ENCODE measurements around the gene PCGF3.

The PCGF3 gene

GRCh38 chr4:680091-680490 lies 25.5 kb upstream of the PCGF3 start:
- no peak for TF ChIP-seq SNAI2 (CRISPR knock-in tag; IDR thresholded peaks at IDR 0.05)
- TF ChIP-seq, protein P1, sequence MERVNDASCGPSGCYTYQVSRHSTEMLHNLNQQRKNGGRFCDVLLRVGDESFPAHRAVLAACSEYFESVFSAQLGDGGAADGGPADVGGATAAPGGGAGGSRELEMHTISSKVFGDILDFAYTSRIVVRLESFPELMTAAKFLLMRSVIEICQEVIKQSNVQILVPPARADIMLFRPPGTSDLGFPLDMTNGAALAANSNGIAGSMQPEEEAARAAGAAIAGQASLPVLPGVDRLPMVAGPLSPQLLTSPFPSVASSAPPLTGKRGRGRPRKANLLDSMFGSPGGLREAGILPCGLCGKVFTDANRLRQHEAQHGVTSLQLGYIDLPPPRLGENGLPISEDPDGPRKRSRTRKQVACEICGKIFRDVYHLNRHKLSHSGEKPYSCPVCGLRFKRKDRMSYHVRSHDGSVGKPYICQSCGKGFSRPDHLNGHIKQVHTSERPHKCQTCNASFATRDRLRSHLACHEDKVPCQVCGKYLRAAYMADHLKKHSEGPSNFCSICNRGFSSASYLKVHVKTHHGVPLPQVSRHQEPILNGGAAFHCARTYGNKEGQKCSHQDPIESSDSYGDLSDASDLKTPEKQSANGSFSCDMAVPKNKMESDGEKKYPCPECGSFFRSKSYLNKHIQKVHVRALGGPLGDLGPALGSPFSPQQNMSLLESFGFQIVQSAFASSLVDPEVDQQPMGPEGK (CRISPR knock-in tag; IDR thresholded peaks at IDR 0.05; ENCODE audit: borderline replicate concordance) = no peak
- no peak for TF ChIP-seq TOX (CRISPR knock-in tag; IDR thresholded peaks at IDR 0.05; ENCODE audit: borderline replicate concordance)
- TF ChIP-seq ZFP3 (CRISPR knock-in tag; IDR thresholded peaks at IDR 0.05) = no peak
- TF ChIP-seq ISL1 (CRISPR knock-in tag; IDR thresholded peaks at IDR 0.05) = no peak
- no peak for TF ChIP-seq OSR1 (CRISPR knock-in tag; IDR thresholded peaks at IDR 0.05)
- no peak for TF ChIP-seq ZNF565 (CRISPR knock-in tag; conservative IDR thresholded peaks at IDR 0.05; ENCODE audit: low read depth)
- TF ChIP-seq, protein P2, sequence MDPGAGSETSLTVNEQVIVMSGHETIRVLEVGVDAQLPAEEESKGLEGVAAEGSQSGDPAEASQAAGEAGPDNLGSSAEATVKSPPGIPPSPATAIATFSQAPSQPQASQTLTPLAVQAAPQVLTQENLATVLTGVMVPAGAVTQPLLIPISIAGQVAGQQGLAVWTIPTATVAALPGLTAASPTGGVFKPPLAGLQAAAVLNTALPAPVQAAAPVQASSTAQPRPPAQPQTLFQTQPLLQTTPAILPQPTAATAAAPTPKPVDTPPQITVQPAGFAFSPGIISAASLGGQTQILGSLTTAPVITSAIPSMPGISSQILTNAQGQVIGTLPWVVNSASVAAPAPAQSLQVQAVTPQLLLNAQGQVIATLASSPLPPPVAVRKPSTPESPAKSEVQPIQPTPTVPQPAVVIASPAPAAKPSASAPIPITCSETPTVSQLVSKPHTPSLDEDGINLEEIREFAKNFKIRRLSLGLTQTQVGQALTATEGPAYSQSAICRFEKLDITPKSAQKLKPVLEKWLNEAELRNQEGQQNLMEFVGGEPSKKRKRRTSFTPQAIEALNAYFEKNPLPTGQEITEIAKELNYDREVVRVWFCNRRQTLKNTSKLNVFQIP (CRISPR knock-in tag; IDR thresholded peaks at IDR 0.05; ENCODE audit: borderline replicate concordance, low read depth) = no peak
- TF ChIP-seq ZNF8 (CRISPR knock-in tag; IDR thresholded peaks at IDR 0.05) = no peak
- no peak for TF ChIP-seq ZFP30 (CRISPR knock-in tag; IDR thresholded peaks at IDR 0.05)
- no peak for TF ChIP-seq CSDC2 (CRISPR knock-in tag; IDR thresholded peaks at IDR 0.05)
- TF ChIP-seq BACH2 (CRISPR knock-in tag; IDR thresholded peaks at IDR 0.05; ENCODE audit: borderline replicate concordance) = no peak
- TF ChIP-seq, protein P3, sequence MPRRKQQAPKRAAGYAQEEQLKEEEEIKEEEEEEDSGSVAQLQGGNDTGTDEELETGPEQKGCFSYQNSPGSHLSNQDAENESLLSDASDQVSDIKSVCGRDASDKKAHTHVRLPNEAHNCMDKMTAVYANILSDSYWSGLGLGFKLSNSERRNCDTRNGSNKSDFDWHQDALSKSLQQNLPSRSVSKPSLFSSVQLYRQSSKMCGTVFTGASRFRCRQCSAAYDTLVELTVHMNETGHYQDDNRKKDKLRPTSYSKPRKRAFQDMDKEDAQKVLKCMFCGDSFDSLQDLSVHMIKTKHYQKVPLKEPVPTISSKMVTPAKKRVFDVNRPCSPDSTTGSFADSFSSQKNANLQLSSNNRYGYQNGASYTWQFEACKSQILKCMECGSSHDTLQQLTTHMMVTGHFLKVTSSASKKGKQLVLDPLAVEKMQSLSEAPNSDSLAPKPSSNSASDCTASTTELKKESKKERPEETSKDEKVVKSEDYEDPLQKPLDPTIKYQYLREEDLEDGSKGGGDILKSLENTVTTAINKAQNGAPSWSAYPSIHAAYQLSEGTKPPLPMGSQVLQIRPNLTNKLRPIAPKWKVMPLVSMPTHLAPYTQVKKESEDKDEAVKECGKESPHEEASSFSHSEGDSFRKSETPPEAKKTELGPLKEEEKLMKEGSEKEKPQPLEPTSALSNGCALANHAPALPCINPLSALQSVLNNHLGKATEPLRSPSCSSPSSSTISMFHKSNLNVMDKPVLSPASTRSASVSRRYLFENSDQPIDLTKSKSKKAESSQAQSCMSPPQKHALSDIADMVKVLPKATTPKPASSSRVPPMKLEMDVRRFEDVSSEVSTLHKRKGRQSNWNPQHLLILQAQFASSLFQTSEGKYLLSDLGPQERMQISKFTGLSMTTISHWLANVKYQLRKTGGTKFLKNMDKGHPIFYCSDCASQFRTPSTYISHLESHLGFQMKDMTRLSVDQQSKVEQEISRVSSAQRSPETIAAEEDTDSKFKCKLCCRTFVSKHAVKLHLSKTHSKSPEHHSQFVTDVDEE (CRISPR knock-in tag; IDR thresholded peaks at IDR 0.05) = no peak
- no peak for TF ChIP-seq GLIS3 (CRISPR knock-in tag; IDR thresholded peaks at IDR 0.05)
- no peak for TF ChIP-seq ESRRG (CRISPR knock-in tag; IDR thresholded peaks at IDR 0.05)
- ATAC-seq = no peak

DNA sequence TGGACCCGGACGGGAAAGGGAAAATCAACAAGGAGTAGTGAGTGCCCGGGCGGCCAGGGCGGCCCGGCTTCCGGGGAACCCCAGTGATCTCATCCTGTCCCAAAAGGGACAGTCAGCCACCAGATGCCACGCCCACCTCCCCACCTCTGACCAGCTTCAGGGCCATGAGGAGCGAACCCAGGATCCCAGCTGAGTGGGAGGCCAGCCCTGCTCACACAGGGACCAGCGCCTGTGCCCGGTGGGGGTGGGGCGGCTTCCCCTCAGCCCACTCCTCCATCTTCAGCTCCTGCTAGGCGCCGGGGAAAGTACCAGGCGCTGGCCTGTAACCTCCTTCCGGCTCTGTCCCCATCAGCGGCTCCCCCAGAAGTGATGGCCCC lies 25.1 kb upstream of the PCGF3 start:
- TF ChIP-seq, protein P4, sequence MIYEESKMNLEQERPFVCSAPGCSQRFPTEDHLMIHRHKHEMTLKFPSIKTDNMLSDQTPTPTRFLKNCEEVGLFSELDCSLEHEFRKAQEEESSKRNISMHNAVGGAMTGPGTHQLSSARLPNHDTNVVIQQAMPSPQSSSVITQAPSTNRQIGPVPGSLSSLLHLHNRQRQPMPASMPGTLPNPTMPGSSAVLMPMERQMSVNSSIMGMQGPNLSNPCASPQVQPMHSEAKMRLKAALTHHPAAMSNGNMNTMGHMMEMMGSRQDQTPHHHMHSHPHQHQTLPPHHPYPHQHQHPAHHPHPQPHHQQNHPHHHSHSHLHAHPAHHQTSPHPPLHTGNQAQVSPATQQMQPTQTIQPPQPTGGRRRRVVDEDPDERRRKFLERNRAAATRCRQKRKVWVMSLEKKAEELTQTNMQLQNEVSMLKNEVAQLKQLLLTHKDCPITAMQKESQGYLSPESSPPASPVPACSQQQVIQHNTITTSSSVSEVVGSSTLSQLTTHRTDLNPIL (CRISPR knock-in tag; IDR thresholded peaks at IDR 0.05; ENCODE audit: low read depth) = no peak
- no peak for TF ChIP-seq PPARA (CRISPR knock-in tag; IDR thresholded peaks at IDR 0.05; ENCODE audit: borderline replicate concordance)
- TF ChIP-seq BACH2 (CRISPR knock-in tag; IDR thresholded peaks at IDR 0.05; ENCODE audit: borderline replicate concordance) = no peak
- no peak for TF ChIP-seq ESRRG (CRISPR knock-in tag; IDR thresholded peaks at IDR 0.05)
- TF ChIP-seq ARNTL (CRISPR knock-in tag; IDR thresholded peaks at IDR 0.05; ENCODE audit: borderline replicate concordance, low read depth) = no peak
- no peak for TF ChIP-seq SNAI2 (CRISPR knock-in tag; IDR thresholded peaks at IDR 0.05)
- TF ChIP-seq ZNF565 (CRISPR knock-in tag; conservative IDR thresholded peaks at IDR 0.05; ENCODE audit: low read depth) = no peak

GRCh38 chr4:680928-681645 lies 24.5 kb upstream of the PCGF3 start:
- TF ChIP-seq PPARA (CRISPR knock-in tag; IDR thresholded peaks at IDR 0.05; ENCODE audit: borderline replicate concordance) (no peak), CSDC2 (CRISPR knock-in tag; IDR thresholded peaks at IDR 0.05) (no peak), TOX (CRISPR knock-in tag; IDR thresholded peaks at IDR 0.05; ENCODE audit: borderline replicate concordance) (no peak), GLIS3 (CRISPR knock-in tag; IDR thresholded peaks at IDR 0.05) (no peak), ZFP30 (CRISPR knock-in tag; IDR thresholded peaks at IDR 0.05) (no peak), ISL1 (CRISPR knock-in tag; IDR thresholded peaks at IDR 0.05) (no peak), ZNF8 (CRISPR knock-in tag; IDR thresholded peaks at IDR 0.05) (no peak), ZC3H10 (CRISPR knock-in tag; IDR thresholded peaks at IDR 0.05) (no peak), ZNF70 (CRISPR knock-in tag; IDR thresholded peaks at IDR 0.05) (no peak)
- TF ChIP-seq, protein P1 (CRISPR knock-in tag; IDR thresholded peaks at IDR 0.05; ENCODE audit: borderline replicate concordance) = no peak
- TF ChIP-seq, protein P2 (CRISPR knock-in tag; IDR thresholded peaks at IDR 0.05; ENCODE audit: borderline replicate concordance, low read depth) = no peak
- ATAC-seq = peak; percentile 38

More for the DNA sequence above, 25.1 kb upstream of the PCGF3 start:
- ATAC-seq = no peak; the same call in 2 of the 3 replicates

All from SK-N-SH treated with all-trans-retinoic acid at 6 μM for 48 hours (cell line).